HUES48 (cell line): ENCODE measurements around the gene ENOX1.

Experiments used
- H3K27ac ChIP-seq: one replicate; pipeline ENCODE4 v1.7.0; 2013; ENCODE audit warnings: low read depth, low read length, inconsistent platforms
- H3K27me3 ChIP-seq: 2 replicates; pipeline ENCODE4 v1.6.1; 2013; ENCODE audit warnings: mild to moderate bottlenecking, low read length; ENCODE audit not compliant: control insufficient read depth, insufficient read depth
- H3K36me3 ChIP-seq: 2 replicates; pipeline ENCODE4 v1.6.1; 2013; ENCODE audit warnings: low read length; ENCODE audit not compliant: control insufficient read depth, insufficient read depth
- H3K4me1 ChIP-seq: 2 replicates; pipeline ENCODE4 v1.6.1; 2013; ENCODE audit warnings: mild to moderate bottlenecking, low read length; ENCODE audit not compliant: control insufficient read depth, insufficient read depth
- H3K4me3 ChIP-seq: 2 replicates; pipeline ENCODE4 v1.5.1; 2013; ENCODE audit warnings: mild to moderate bottlenecking, low read depth, low read length
- H3K9ac ChIP-seq: 2 replicates; pipeline ENCODE4 v1.6.1; 2013; ENCODE audit warnings: mild to moderate bottlenecking, low read depth, low read length, moderate library complexity
- H3K9me3 ChIP-seq: 2 replicates; pipeline ENCODE4 v1.6.1; 2013; ENCODE audit warnings: low read length; ENCODE audit not compliant: control insufficient read depth, insufficient read depth

ENOX1 gene

GRCh38 chr13:43652760-43653159 lies 134.0 kb downstream of the ENOX1 start:
- Histone ChIP-seq H3K9ac (no peak overlapping the region), H3K27ac (no peak overlapping the region), H3K36me3 (no peaks in the 10 kb centered on the region), H3K27me3 (no peaks in the 10 kb centered on the region), H3K4me3 (no peak overlapping the region), H3K9me3 (no peaks in the 10 kb centered on the region), H3K4me1 (no peaks in the 10 kb centered on the region)

- Histone ChIP-seq H3K4me1 (no peaks in the 10 kb centered on the region), H3K9me3 (no peaks in the 10 kb centered on the region), H3K27ac (no peak overlapping the region), H3K36me3 (no peaks in the 10 kb centered on the region), H3K27me3 (no peaks in the 10 kb centered on the region), H3K4me3 (no peak overlapping the region), H3K9ac (no peak overlapping the region)
Measured at GRCh38 chr13:43650882-43651281, 135.9 kb downstream of the ENOX1 start.

- no peaks in the 10 kb centered on the region for H3K9me3 ChIP-seq
- no peak overlapping the region for H3K27ac ChIP-seq
- H3K27me3 ChIP-seq, result no peaks in the 10 kb centered on the region
- H3K36me3 ChIP-seq, result no peaks in the 10 kb centered on the region
- H3K4me1 ChIP-seq, result no peaks in the 10 kb centered on the region
- no peak overlapping the region for H3K9ac ChIP-seq
- no peak overlapping the region for H3K4me3 ChIP-seq
Measured at GRCh38 chr13:43648733-43649132, 138.0 kb downstream of the ENOX1 start.

GRCh38 chr13:43647471-43647870 lies 139.3 kb downstream of the ENOX1 start:
- Histone ChIP-seq H3K4me1 (no peaks in the 10 kb centered on the region), H3K27me3 (no peaks in the 10 kb centered on the region), H3K9ac (no peak overlapping the region), H3K36me3 (no peaks in the 10 kb centered on the region), H3K27ac (no peak overlapping the region), H3K4me3 (no peak overlapping the region), H3K9me3 (no peaks in the 10 kb centered on the region)

GRCh38 chr13:43640476-43640875 lies 146.3 kb downstream of the ENOX1 start:
- Histone ChIP-seq H3K9me3 (no peaks in the 10 kb centered on the region), H3K36me3 (no peaks in the 10 kb centered on the region), H3K4me1 (no peaks in the 10 kb centered on the region), H3K4me3 (no peak overlapping the region), H3K27me3 (no peaks in the 10 kb centered on the region), H3K9ac (no peak overlapping the region), H3K27ac (no peak overlapping the region)

- Histone ChIP-seq H3K4me3 (no peak overlapping the region), H3K9ac (no peak overlapping the region)
Measured at GRCh38 chr13:43631106-43631505, 155.7 kb downstream of the ENOX1 start.

GRCh38 chr13:43629691-43630480 lies 156.9 kb downstream of the ENOX1 start:
- H3K9ac ChIP-seq, result no peak overlapping the region
- no peaks in the 10 kb centered on the region for H3K4me1 ChIP-seq
- H3K4me3 ChIP-seq, result no peak overlapping the region

More at GRCh38 chr13:43631106-43631505, 155.7 kb downstream of the ENOX1 start:
- no peaks in the 10 kb centered on the region for H3K4me1 ChIP-seq
- H3K36me3 ChIP-seq, result no peaks in the 10 kb centered on the region
- H3K9me3 ChIP-seq, result no peaks in the 10 kb centered on the region
- H3K27ac ChIP-seq, result no peak overlapping the region
- no peaks in the 10 kb centered on the region for H3K27me3 ChIP-seq

GRCh38 chr13:43626994-43627393 lies 159.8 kb downstream of the ENOX1 start:
- H3K27me3 ChIP-seq, result no peaks in the 10 kb centered on the region
- H3K36me3 ChIP-seq, result no peaks in the 10 kb centered on the region
- H3K4me3 ChIP-seq, result no peak overlapping the region
- H3K4me1 ChIP-seq, result no peaks in the 10 kb centered on the region
- H3K27ac ChIP-seq, result no peak overlapping the region
- H3K9ac ChIP-seq, result no peak overlapping the region
- H3K9me3 ChIP-seq, result no peaks in the 10 kb centered on the region

More at GRCh38 chr13:43629691-43630480, 156.9 kb downstream of the ENOX1 start:
- no peak overlapping the region for H3K27ac ChIP-seq
- H3K9me3 ChIP-seq, result no peaks in the 10 kb centered on the region
- H3K27me3 ChIP-seq, result no peaks in the 10 kb centered on the region
- no peaks in the 10 kb centered on the region for H3K36me3 ChIP-seq

GRCh38 chr13:43614063-43614462 lies 172.7 kb downstream of the ENOX1 start:
- Histone ChIP-seq H3K27me3 (no peaks in the 10 kb centered on the region), H3K4me1 (no peaks in the 10 kb centered on the region), H3K27ac (no peak overlapping the region), H3K36me3 (no peaks in the 10 kb centered on the region), H3K4me3 (no peak overlapping the region), H3K9ac (no peak overlapping the region), H3K9me3 (no peaks in the 10 kb centered on the region)

GRCh38 chr13:43611281-43612273 lies 175.2 kb downstream of the ENOX1 start:
- Histone ChIP-seq H3K36me3 (no peaks in the 10 kb centered on the region), H3K9me3 (no peaks in the 10 kb centered on the region), H3K9ac (no peak overlapping the region), H3K4me3 (no peak overlapping the region), H3K27me3 (no peaks in the 10 kb centered on the region), H3K27ac (no peak overlapping the region), H3K4me1 (no peaks in the 10 kb centered on the region)
